Esophagus squamous epithelium (tissue), 4 donors: Measurements from ENCODE around the gene LSM14B.

Experiments used
- POLR2A ChIP-seq, 4 donors: fragments of 450-650 bp; IDR thresholded peaks; one replicate each; pipeline ENCODE4 v1.6.1; 2017; ENCODE audit warnings: antibody characterized with exemption in 4 of 4, mild to moderate bottlenecking in 4 of 4, moderate library complexity in 3 of 4
- TF ChIP-seq, protein P1 (sequence below), 6 experiments: fragments of 450-650 bp in 4 of 6; fragments of 200-600 bp in 2 of 6; sonication (generic) in 2 of 6; IDR thresholded peaks; one replicate each; pipeline ENCODE4 v1.5.1; 2016 to 2019; ENCODE audit warnings: antibody characterized with exemption in 6 of 6, mild to moderate bottlenecking in 4 of 6, moderate library complexity in 4 of 6

DNA sequence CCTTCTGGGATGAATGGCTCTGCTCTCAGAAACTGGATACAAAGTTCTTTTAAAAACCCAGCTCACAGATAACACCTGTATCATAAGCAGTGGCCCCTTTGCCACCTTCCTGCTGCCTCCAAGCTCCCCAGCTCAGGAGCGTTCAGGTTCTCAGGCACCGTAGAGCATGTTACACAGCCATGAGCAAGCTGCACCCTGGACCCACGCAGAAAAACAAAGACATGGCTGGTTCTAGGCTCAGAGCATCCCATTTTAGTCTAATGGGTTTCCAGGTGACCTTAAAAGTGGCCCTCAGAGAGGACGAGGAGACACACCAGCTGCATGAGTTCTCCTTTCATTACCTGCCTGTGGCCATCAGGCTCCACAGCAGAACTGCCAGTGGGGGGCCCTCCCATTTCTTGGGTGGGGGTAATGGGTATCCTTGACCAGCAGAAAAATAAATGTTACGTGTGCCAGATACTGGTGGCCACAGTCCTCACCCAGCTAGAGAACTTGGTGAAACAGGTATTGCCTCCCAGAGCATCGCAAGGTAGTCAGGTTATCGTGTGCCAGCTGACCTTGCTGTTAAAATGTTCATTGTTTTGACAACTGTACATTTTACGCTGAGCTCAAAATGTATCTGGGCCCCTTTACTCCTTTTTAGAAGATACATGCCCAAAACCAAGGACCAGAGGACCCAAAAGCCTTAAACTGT lies 13.4 kb downstream of the LSM14B start:
- TF ChIP-seq, protein P1, sequence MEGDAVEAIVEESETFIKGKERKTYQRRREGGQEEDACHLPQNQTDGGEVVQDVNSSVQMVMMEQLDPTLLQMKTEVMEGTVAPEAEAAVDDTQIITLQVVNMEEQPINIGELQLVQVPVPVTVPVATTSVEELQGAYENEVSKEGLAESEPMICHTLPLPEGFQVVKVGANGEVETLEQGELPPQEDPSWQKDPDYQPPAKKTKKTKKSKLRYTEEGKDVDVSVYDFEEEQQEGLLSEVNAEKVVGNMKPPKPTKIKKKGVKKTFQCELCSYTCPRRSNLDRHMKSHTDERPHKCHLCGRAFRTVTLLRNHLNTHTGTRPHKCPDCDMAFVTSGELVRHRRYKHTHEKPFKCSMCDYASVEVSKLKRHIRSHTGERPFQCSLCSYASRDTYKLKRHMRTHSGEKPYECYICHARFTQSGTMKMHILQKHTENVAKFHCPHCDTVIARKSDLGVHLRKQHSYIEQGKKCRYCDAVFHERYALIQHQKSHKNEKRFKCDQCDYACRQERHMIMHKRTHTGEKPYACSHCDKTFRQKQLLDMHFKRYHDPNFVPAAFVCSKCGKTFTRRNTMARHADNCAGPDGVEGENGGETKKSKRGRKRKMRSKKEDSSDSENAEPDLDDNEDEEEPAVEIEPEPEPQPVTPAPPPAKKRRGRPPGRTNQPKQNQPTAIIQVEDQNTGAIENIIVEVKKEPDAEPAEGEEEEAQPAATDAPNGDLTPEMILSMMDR (IDR thresholded peaks at IDR 0.05): no peak
- no peak for TF ChIP-seq POLR2A (IDR thresholded peaks at IDR 0.05)
